SIG-M5 treated with dmso at 0.1 percent for 504 hours (cell line): Measurements from ENCODE around the gene GOLGA1.
A peak's percentile ranks its signal among the peaks of the same experiment; 100 is the strongest.
"Not testable (repeated sequence)": the region's sequence is repeated elsewhere in the genome, so short reads cannot be mapped to it uniquely, and the experiment has no call there.

Experiments used
- DNase-seq: peaks from one replicate; lab custom pipeline; 2025; ENCODE audit not compliant: unreplicated experiment; lab: John Stamatoyannopoulos, UW

GOLGA1 gene

DNA sequence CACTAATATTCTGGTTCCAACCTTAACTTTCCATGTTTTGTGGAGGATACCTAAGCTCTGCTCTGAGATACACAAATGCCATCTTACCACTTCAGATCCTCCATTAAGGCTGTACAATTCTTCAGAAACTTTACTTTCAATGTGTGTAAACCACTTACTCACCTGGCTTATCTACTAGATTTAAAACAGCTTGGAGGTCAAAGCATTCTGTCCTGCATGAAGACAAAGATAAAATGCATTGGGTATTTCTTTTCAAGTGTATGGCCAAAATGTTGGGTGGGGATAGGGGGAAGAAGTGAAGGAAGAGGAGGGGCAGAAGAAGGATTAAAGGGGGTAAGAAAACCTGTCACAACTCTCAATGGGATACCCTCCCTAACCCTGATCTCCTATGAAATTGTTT lies 939 bp downstream of the GOLGA1 start:
- no peak for DNase-seq

DNA sequence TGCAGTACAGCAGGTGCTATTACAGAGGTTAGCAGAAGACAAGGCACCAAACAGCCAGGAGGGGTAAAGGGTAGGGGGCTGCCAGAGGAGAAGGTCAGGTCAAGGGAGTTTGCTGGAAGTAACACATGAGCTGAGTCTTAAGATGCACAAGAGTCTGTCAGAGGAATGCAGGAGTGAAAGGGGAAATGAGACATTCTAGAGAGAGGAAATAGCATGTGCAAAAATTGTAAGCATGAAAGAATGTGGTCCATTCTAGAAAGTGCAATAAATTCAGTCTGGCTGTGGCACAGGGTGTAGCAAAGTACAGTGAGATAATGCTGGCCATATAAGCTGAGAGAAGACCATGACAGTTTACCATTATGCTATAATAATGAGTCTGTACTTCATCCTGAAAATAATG lies 6.6 kb downstream of the GOLGA1 start:
- peak; percentile 46 for DNase-seq

DNA sequence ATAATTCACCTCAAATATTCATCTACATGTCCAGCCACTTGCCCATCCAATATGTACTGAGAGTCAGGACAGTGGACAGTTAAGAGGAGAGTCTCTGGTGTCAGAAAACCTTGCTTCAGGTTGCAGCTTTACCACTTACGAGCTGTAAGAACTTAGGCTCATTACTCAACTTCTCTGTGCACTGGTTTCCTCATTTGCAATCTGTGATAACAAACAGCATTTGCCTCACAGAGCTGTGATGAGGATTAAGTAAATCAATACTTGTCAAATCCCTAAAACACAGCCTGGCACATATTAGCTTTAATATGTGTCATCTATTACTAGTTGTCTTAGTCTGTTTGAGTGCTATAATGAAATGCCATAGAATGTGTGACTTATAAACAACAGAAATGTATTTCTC lies 8.6 kb downstream of the GOLGA1 start:
- peak; percentile 23 for DNase-seq

DNA sequence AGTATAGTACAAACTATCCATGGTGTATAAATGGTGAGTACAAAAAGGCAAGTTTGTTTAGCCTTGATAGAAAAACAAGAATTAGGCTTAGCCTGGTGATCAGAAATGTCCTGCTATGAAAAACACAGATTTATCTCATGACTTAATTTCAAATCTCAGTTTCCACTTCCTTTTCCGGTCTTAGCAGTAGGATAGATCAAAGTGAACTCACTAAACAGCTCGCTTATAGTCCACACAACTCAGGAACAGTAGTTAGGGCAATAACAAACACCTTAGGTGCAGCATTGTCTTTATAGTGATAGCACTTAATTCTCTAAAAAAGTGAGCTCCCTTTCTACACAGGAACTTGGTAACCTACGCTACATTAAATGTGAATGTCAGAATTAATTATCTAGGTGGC lies 11.4 kb downstream of the GOLGA1 start:
- DNase-seq = no peak

DNA sequence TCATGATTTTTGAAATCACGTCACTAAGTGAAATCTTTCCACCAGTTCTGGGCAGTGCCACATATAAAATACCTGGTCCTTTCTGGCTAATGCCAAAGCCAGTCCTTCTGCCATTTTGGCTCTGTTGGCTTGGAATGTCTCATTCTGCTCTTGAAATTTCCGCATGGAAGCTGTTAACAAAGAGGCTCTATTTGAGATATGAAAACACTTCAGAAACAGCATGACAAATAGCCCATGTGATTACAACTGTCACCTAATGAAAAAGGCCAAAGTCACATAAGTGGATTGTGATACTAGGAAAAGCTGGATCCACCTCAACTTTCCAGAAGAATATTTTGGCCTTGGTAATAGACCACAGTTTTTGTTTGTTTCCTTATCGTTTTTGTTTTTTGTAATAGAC lies 12.8 kb downstream of the GOLGA1 start:
- DNase-seq = no peak

DNA sequence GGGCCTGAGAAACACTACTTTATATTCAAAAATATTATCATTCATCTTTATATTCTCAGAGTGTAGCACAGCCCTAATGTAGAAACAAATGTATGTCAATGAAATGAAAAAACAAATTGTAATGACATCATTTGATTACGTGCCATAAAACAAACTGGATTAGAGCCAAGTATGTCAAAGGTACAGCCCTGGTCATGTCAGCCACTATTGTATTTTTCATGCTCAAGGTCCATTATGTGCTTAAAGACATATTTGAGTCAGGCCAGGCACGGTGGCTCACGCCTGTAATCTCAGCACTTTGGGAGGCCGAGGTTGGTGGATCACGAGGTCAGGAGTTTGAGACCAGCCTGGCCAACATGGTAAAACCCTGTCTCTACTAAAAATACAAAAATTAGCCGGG lies 20.5 kb downstream of the GOLGA1 start:
- not testable (repeated sequence) for DNase-seq

DNA sequence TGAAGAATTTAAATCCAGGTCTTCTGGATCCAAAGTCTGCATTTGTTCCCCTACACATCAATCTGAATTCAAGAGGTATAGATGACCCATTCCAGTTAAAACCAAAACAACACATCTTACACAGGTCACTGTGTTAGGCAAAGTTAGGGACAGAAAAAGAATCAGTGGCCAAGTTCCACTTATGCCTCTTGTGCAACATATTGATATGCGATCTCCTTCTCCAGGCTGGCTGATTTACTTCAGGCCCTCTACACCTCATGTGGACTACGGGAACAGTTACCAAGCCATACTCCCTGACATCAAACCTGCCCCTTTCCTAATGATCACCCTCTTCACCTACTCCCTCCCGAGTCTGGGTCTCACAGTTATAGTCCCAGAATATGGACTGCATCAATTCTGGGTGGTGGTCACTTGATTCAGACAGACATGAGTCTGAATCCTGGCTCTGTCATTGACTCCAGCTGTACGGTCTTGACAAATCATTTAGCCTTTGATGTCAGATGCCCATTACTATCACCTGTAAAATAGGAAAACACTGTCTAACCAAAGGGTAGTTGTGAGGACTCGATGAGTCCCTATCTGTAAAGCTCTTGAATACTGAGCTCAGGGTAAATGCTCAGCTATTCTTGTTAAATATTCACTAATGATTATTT lies 26.0 kb downstream of the GOLGA1 start:
- DNase-seq = no peak

DNA sequence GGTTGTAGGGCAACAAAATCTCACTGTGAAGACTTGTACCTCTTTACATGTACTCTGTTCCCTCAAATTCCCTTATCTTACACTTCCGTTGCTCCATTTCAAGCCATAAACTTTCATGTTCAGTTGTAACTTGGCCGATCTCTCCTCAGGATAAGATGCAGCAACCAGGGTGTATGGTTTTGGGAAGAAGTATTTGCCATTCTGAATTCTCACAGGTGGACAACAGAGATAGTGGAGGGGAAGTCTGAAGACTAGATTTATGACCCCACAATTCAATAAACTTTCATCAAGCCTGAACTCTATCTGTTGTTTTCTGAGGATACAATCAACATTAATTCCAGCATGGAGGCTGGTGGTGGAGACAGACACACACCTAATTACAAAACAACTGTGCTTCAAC lies 27.5 kb downstream of the GOLGA1 start:
- no peak for DNase-seq

DNA sequence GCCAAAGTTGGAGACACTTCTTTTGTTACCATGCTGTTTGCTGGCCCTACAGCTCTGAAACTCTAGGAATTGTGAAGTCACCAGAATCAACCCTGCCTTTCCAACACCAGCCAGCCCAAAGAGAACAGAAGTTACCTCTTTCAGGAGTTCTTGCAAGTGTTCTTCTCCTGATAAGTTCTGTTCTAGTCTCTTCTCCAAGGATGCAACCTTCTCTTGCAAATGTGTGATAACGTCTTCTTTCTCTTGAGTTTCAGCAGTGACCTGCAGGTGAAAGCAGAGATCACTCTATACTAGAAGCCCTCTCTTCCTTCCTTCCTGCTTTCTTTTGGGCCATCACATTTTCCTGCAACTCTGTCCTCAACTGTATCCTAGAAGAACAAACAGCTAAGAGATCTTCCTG lies 29.1 kb downstream of the GOLGA1 start:
- no peak for DNase-seq

DNA sequence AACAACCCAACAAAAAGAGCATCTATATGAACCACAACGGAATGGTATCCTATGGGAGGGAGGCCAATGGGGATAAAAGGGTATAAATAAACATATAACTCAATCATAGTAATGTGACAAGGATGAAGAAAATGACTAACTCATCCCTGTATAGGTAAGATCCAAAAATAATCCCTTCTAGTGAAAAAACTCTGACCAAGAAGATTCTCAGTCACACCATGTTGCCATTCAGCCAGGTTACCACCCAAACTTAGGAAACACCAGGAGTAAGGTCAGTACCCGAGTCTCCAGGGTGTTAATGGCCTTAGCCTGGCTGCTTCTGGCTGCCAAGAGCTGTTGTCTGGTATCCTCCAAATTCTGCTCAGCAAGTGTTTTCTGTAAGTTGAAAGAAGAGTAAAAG lies 32.8 kb downstream of the GOLGA1 start:
- no peak for DNase-seq

DNA sequence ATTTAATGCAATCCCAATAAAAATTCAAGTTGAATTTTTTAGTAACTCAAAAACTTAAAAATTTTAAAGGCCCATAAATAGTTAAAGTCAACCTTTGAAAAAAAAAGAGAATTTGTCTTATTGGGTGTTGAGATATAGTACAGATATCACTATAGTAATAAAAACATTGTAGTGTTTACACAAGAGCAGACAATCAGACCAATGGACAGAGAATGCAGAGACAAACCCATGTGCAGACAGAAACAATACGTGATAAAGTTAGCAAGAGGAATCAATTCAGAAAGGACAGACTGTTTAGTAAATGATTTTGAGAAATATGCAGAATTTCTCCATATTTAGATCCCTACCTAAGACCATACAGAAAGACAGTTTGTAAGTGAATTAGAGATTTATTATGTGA lies 33.9 kb downstream of the GOLGA1 start:
- no peak for DNase-seq

DNA sequence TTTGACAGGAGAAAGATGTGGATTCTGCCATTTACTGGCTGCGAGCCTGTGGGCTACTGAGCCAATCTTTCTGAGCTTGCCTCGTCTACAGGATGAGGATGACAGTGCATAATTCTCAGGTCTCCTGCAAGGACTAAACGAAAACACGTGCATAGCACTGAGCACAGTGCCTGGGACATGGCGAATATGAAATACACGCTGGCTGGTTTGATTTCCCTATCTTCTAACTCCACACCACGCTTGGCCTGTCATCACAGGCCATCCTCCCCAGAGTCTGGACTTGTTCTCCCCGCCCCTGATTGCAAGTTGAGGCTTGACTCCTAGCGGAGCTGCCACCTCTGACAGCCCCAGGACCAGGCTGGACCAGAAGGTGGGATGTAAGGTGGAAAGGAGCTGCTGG lies 41.0 kb downstream of the GOLGA1 start:
- DNase-seq = no peak

DNA sequence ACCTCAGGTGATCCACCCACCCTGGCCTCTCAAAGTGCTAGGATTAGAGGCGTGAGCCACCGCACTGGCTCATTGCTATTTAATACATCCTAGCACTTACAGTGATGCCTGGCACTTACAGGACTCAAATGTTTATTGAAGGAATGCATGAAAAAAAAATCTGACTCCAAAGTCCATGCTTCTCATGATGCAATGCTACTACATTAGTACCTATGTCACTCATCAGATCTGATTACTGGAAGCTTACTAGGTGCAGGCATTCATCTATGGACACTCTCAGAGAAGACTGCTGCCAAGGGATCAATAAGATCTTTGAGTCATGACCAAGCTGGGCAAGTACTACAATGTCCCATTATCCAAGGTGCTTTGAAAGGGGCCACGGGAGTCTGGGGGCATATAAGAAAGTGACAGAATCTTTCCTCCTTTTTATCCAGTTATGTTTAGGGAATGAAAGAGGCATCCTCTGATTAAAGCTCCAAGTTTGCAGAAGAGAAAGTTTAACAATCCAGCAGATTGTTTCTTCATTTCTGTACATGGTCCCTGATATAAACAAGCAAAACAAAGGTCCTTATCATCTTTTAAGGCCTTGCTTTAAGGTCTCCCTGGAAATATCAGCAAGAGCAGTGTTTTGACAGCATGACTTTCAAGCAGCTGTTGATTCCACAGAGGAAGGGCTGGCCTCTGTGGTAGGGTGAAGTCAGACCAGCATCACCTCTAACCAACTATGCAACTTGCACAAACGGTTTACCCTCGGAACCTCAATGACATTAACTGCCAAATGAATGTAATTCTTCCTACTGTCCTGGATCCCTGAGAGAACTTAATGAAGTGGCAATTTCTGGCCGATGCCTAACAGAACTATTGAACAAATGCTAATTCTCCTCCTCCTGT lies 43.1 kb downstream of the GOLGA1 start:
- DNase-seq = no peak

DNA sequence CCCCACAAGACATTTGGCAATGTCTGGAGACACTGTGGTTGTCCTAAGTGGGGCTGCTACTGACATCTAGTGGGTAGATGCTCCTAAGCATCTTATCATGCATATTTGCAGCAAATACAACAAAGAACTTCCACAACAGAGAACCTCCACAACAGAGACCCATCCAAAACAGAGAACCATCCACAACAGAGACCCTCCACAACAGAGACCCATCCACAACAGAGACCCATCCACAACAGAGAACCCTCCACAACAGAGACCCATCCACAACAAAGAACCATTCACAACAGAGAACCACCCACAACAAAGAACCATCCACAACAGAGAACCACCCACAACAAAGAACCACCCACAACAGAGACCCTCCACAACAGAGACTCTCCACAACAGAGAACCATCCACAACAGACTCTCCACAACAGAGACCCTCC lies 46.1 kb downstream of the GOLGA1 start:
- DNase-seq = peak; percentile 58

DNA sequence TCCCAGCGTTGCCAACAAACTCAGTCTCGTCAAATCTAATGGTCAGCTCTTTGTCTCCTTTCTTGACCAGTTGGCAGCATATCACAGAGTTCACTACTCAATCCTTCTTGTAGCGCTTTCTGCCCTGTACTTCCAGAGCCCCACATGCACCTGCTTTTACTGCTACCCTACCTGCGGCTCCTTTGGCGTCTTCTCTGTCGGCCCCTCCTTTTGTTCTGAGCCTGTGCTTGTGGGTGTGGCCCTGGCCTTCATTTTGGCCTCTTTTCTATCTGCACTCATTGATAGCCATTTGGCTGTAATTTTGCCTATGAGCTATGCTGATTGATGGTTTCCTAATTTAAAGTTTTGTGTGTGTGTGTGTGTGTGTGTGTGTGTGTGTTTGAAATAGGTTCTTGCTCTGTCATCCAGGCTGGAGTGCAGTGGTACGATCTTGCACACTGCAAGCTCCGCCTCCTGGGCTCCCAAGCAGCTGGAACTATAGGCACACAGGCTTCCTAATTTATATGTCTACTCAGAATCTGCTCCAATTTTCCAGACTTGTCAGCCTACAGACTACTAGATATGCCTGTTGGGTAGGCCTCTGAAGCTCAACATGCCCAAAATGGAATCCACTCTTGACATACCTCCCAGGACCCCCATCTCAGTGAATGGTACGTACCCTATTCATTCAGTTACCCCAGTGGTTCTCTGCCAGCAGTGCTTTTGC lies 46.7 kb downstream of the GOLGA1 start:
- DNase-seq = no peak

DNA sequence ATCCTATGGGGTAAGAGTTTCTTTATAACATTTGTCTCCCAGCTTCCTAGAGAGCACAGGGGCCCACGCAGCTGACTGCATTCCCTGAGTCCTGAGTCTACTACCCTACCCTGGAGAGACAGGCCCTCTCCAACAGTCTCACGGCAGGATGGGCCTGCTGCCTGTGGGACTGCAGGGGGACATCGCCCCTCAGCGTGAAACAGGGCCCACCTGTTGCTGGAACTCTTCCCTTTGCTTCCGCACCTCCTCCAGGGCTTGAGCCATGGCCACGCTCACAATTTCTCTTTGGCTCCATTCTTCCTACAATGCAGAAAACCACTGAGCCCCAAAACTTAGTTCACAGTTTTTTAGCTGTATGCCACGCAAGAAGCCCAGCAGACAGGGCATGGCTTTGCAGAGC lies 50.7 kb downstream of the GOLGA1 start:
- no peak for DNase-seq

DNA sequence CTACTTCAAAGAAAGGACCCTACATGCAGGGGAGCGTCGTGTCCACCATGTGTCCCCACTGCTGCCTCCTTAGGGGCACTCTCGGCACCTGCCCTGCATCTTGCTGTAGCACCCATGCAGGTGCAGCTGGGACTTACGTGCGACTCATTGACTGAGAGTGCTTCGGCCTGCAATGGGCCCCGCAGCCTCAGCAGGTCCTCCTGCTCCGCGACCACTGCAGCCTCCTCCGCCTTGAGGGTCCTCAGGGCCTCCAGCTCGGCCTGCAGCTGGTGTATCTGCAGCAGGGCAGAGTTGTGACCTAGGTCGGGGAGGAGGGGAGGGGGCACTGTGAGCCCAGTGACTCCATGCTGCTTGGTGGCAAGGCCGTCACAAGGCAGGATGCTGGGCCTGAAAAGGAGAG lies 51.9 kb downstream of the GOLGA1 start:
- no peak for DNase-seq

DNA sequence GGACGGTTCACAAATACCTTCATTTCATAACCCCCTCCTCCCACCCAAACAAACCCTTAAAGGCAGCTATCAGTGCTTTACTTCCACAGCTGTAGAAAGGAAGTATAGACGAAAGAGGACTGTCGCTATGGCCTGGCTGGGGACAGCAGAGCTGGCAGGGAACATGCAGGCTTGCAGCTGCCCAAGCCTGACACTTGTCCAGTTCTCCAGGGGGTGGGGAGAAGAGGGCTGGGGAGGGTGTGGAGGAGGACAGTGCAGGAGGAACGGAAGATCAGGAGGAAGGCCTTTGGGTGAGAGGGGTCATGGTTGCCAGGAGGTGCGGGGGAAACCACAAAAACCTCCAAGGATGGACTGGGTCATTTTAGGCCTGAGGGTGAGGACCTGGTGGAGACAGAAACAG lies 53.1 kb downstream of the GOLGA1 start:
- DNase-seq = no peak

DNA sequence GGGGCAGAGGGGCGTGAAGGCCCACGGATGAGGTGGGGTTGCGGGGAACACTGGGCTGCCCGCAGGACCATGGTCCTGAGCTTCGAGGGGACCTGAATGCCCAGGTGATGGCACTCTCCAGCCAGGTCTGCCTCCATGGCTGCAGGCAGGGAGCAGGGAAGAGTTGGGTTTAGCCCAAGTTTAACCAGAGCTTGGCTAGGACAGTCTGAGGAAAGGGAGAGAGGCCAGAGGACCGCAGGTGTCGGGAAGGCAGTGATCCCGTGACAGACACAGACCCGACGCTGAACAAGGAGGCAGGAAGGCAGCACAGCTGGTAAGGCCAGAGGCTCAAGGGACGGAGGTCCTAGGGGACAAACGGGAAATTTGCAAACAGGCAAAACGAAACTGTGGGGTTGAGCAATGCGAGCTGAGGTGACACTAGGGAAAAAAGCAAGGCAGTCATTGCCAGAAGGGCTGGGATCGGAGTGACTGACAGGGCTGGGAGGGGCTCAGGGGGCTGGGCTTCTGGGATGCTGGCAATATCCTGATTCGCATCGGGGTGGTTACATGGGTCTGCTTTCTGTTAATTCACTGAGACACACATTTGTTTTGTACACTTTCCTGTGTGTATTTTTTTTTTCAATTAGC lies 53.9 kb downstream of the GOLGA1 start:
- no peak for DNase-seq

DNA sequence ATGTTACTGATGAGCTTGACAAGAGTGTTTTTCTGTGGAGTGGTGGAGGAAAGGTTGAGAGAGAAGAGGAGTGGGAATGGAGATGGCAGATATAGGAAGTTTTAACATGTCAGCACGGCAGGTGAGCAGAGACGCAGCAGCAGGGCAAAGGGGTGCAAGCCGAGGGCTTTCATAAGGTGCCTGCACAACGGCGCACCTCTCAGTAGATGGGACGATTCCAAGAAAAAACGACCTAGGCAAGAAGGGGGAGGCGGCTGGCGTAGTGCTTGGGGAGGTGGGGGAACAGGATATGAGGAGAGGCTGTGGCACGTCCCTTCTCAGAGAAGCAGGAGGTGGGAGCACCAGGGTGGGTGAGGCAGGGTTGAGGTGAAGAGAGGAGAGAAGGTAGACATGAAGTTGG lies 54.4 kb downstream of the GOLGA1 start:
- DNase-seq = no peak

DNA sequence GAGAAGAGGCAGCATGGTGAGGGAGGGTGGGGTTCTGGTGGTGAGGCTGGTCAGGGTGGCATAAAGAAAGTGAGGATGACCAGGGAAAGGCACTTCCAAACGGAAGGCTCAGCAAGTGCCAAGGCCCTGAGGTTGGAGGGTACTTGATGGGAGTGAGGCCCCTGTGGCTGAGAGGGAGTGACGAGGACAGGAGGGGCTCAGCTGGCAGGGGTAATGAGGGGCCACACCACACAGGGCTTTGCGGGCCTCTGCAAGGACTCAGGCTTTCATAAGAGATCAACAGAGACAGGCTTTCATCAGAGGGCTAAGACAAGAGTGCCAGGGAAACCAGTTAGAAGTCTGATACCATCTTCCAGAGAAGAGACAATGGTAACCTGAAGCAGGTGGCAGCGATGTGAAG lies 55.3 kb downstream of the GOLGA1 start:
- no peak for DNase-seq

DNA sequence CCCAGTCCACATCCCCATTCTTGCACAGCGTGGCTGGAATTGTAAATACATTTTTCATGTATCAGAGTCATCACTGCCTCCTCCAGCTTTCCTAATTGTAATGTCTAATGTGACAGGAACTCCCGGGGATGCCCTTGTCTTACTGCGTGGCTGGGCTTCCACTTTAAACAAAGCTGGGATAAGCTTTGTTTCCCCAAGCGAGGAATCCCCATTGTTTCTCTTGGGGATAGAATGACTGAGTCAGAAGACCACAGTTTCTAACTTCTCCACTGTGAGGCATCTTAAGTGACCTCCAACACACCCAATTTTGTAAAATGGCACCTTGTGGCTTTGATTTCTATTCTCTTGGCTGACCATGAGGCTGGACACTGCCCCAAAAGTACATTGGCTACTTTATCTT lies 56.5 kb downstream of the GOLGA1 start:
- DNase-seq = no peak
